Inflammatory macrophage treated with lipopolysaccharide for 4 hours (primary cell): ENCODE measurements around the gene ADARB2.

Source experiments
- DNase-seq: peaks from one replicate; pipeline ENCODE4 v3.0.0-alpha.2; 2020

Gene ADARB2

GRCh38 chr10:1156616-1156886 lies 580.8 kb downstream of the ADARB2 start:
- no peak for DNase-seq

GRCh38 chr10:1155791-1156615 lies 581.3 kb downstream of the ADARB2 start:
- no peak for DNase-seq

- DNase-seq, result no peak
Measured at GRCh38 chr10:1154531-1155295, 582.6 kb downstream of the ADARB2 start.

- no peak for DNase-seq
Measured at GRCh38 chr10:1153805-1154351, 583.4 kb downstream of the ADARB2 start.

GRCh38 chr10:1153251-1153763 lies 584.0 kb downstream of the ADARB2 start:
- DNase-seq, result no peak

- no peak for DNase-seq
Measured at GRCh38 chr10:1152386-1153250, 584.7 kb downstream of the ADARB2 start.

- DNase-seq, result no peak
Measured at GRCh38 chr10:1151076-1152033, 586.0 kb downstream of the ADARB2 start.

- DNase-seq, result no peak
Measured at GRCh38 chr10:1150638-1150955, 586.7 kb downstream of the ADARB2 start.

- no peak for DNase-seq
Measured at GRCh38 chr10:1149793-1150637, 587.3 kb downstream of the ADARB2 start.

- DNase-seq, result no peak
Measured at GRCh38 chr10:1148855-1149605, 588.3 kb downstream of the ADARB2 start.

GRCh38 chr10:1147810-1148209 lies 589.5 kb downstream of the ADARB2 start:
- DNase-seq, result no peak

GRCh38 chr10:1142596-1142995 lies 594.7 kb downstream of the ADARB2 start:
- no peak for DNase-seq

- DNase-seq, result no peak
Measured at GRCh38 chr10:1141701-1142100, 595.6 kb downstream of the ADARB2 start.

- no peak for DNase-seq
Measured at GRCh38 chr10:1141261-1141660, 596.1 kb downstream of the ADARB2 start.

GRCh38 chr10:1138529-1138928 lies 598.8 kb downstream of the ADARB2 start:
- no peak for DNase-seq

GRCh38 chr10:1137499-1138163 lies 599.7 kb downstream of the ADARB2 start:
- no peak for DNase-seq

GRCh38 chr10:1136268-1136667 lies 601.1 kb downstream of the ADARB2 start:
- no peak for DNase-seq

GRCh38 chr10:1134156-1134555 lies 603.2 kb downstream of the ADARB2 start:
- no peak for DNase-seq

- DNase-seq, result no peak
Measured at GRCh38 chr10:1133495-1134045, 603.8 kb downstream of the ADARB2 start.
